HepG2 (cell line): ENCODE results near the gene ASMT. TPM values are rescaled to one million over a fixed set of nuclear protein-coding genes. Genes with fewer than 3 reads are reported as not detected.

ENCODE experiments used
- ATAC-seq: fragments of 200-7000 bp; cut with Tn5 transposase; 3 replicates; pipeline ENCODE4 v1.9.1; 2020; ENCODE audit warnings: mild to moderate bottlenecking, moderate library complexity
- BruUV-seq: library from RNA; stranded (reverse); fragments of 400-500 nt; replicated peaks from 2 replicates; lab custom pipeline; 2021; lab: Mats Ljungman, UMichigan
- CTCF ChIA-PET: fragments of 300-600 bp; formaldehyde crosslinking; extraction: SDS; loops from one replicate; lab custom pipeline; 2021; ENCODE audit warnings: low total read pairs, inconsistent platforms, low intra/inter-chr PET ratio; lab: Yijun Ruan, JAX
- POLR2A ChIA-PET: fragments of 350-600 bp; sonication (Branson Sonifier 250); formaldehyde crosslinking; loops from one replicate; lab custom pipeline; 2020; ENCODE audit warnings: antibody characterized with exemption, inconsistent platforms; lab: Yijun Ruan, JAX
- DNase-seq: peaks from one replicate; pipeline ENCODE4 v3.0.0-alpha.2; 2015; ENCODE audit warnings: low spot score
- FAIRE-seq: peaks from 3 replicates; lab custom pipeline; 2011; peaks lifted over from hg19 to GRCh38; lab: Jason Lieb, UNC
- H2AFZ ChIP-seq: one replicate; pipeline ENCODE4 v1.6.1; 2011; ENCODE audit warnings: low read length, inconsistent platforms
- H3K27ac ChIP-seq: fragments of 300-600 bp; 3 replicates; pipeline ENCODE4 v1.8.0; 2011; ENCODE audit warnings: mixed run types, mild to moderate bottlenecking, mixed read lengths, low read length, inconsistent platforms; ENCODE audit not compliant: insufficient read depth; ENCODE audit errors: extremely low read length
- H3K27me3 ChIP-seq, 2 experiments: fragments of 200-600 bp in 1 of 2; 2 replicates in 1 of 2; 3 replicates in 1 of 2; pipeline versions ENCODE4 v1.6.0 to v1.8.0; 2011; ENCODE audit warnings: low read length in 2 of 2, mild to moderate bottlenecking in 2 of 2, moderate library complexity in 2 of 2, inconsistent platforms in 1 of 2; ENCODE audit not compliant: insufficient read depth in 2 of 2, control insufficient read depth in 1 of 2
- H3K36me3 ChIP-seq, 2 experiments: fragments of 200-600 bp in 1 of 2; replicated peaks in 1 of 2; 2 replicates in 1 of 2; 3 replicates in 1 of 2; pipeline versions ENCODE4 v1.5.1 to v1.8.0; 2011; ENCODE audit warnings: low read length in 2 of 2, inconsistent platforms in 1 of 2; ENCODE audit not compliant: insufficient read depth in 2 of 2, control insufficient read depth in 1 of 2
- H3K4me1 ChIP-seq: 2 replicates; pipeline ENCODE4 v1.5.1; 2012; ENCODE audit warnings: low read length, inconsistent platforms; ENCODE audit not compliant: insufficient read depth
- H3K4me2 ChIP-seq: 2 replicates; pipeline ENCODE4 v1.6.0; 2011; ENCODE audit warnings: low read depth, low read length, inconsistent platforms
- H3K4me3 ChIP-seq, 3 experiments: fragments of 200-600 bp in 1 of 3; sonication (generic), shearing (Covaris generic) in 1 of 3; replicated peaks in 1 of 3; 2 replicates each; pipeline ENCODE4 v1.5.1; 2011 to 2016; ENCODE audit warnings: low read length in 3 of 3, inconsistent platforms in 2 of 3, low read depth in 2 of 3, mild to moderate bottlenecking in 2 of 3, control low read depth in 1 of 3, mixed read lengths in 1 of 3; ENCODE audit not compliant: insufficient read depth in 1 of 3
- H3K79me2 ChIP-seq: one replicate; pipeline ENCODE4 v1.6.1; 2011; ENCODE audit warnings: low read length, inconsistent platforms; ENCODE audit not compliant: insufficient read depth
- H3K9ac ChIP-seq: 2 replicates; pipeline ENCODE4 v1.6.0; 2011; ENCODE audit warnings: mild to moderate bottlenecking, low read depth, low read length, inconsistent platforms; ENCODE audit not compliant: insufficient read depth
- H3K9me3 ChIP-seq: 2 replicates; pipeline ENCODE4 v1.5.1; 2012; ENCODE audit warnings: mild to moderate bottlenecking, low read length
- H4K20me1 ChIP-seq: 2 replicates; pipeline ENCODE4 v1.6.0; 2011; ENCODE audit warnings: inconsistent platforms, mild to moderate bottlenecking, low read length, moderate library complexity; ENCODE audit not compliant: insufficient read depth
- KAT7 ChIP-seq: IDR thresholded peaks from 2 replicates; pipeline ENCODE4 v1.6.1; 2018; ENCODE audit warnings: borderline replicate concordance, missing compliant biosample characterization
- MED13 ChIP-seq: sonication (generic); formaldehyde crosslinking; IDR thresholded peaks from 2 replicates; pipeline ENCODE4 v1.5.0; 2020; ENCODE audit warnings: missing genetic modification reagents
- SATB2 ChIP-seq: sonication (generic); formaldehyde crosslinking; IDR thresholded peaks from 2 replicates; pipeline ENCODE4 v1.5.0; 2020; ENCODE audit warnings: missing genetic modification reagents
- ZBTB42 ChIP-seq: sonication (generic); formaldehyde crosslinking; IDR thresholded peaks from 2 replicates; pipeline ENCODE4 v1.5.0; 2020; ENCODE audit warnings: mild to moderate bottlenecking, missing genetic modification reagents
- ZFAT ChIP-seq: sonication (generic); formaldehyde crosslinking; conservative IDR thresholded peaks from 2 replicates; pipeline ENCODE4 v1.8.1; 2023; ENCODE audit warnings: missing genetic modification reagents, inconsistent platforms
- ZNF570 ChIP-seq: sonication (generic); formaldehyde crosslinking; IDR thresholded peaks from 2 replicates; pipeline ENCODE4 v1.4.0; 2020; ENCODE audit warnings: mild to moderate bottlenecking, missing genetic modification reagents, borderline replicate concordance
- ZSCAN21 ChIP-seq: sonication (generic); formaldehyde crosslinking; IDR thresholded peaks from 2 replicates; pipeline ENCODE4 v1.8.0; 2022; ENCODE audit warnings: mild to moderate bottlenecking, missing genetic modification reagents, moderate library complexity, borderline replicate concordance
- ZSCAN25 ChIP-seq: sonication (generic); formaldehyde crosslinking; IDR thresholded peaks from 2 replicates; pipeline ENCODE4 v1.8.0; 2022; ENCODE audit warnings: mild to moderate bottlenecking, missing genetic modification reagents
- WGBS: methylation state at CpG from one replicate; pipeline ENCODE4 v1.1.6; 2017; ENCODE audit warnings: low lambda C conversion rate; 5-methylcytosine and 5-hydroxymethylcytosine counted together
- in situ Hi-C: cut with HindIII; loops from 2 replicates; pipeline ENCODE4 v1.10.0; 2017; ENCODE audit warnings: low pct_unique_long_range_greater_than_20kb; ENCODE audit not compliant: extremely low pct_ligation_motif_present
- intact Hi-C: fragments of 100-400 bp; cut with micrococcal nuclease; formaldehyde crosslinking; loops from one replicate; pipeline ENCODE4 v1.10.0; 2022; ENCODE audit not compliant: unreplicated experiment
- polyA plus RNA-seq, 8 experiments: library from polyadenylated mRNA; depleted of rRNA in 3 of 8; stranded (reverse) in 7 of 8; unstranded in 1 of 8; fragments of >200 nt; fragmentation: Illumina TruSeq in 4 of 8; extraction: Trizol in 4 of 8; gene quantifications; 2 replicates each; pipeline versions ENCODE4 v1.2.1 to v1.2.3, GENCODE V29; 2011 to 2016; ENCODE audit warnings: low read depth in 4 of 8, missing spikeins in 1 of 8, mixed read lengths in 1 of 8; ENCODE audit not compliant: insufficient read depth in 1 of 8
- total RNA-seq, 5 experiments: library from RNA; depleted of rRNA; stranded (reverse); fragments of >200 nt; fragmentation: Illumina TruSeq; extraction: Trizol; gene quantifications; 2 replicates each; pipeline ENCODE4 v1.2.3, GENCODE V29; 2016; ENCODE audit warnings: low read depth in 1 of 5
- TF ChIP-seq, protein P1 (sequence below): sonication (generic); formaldehyde crosslinking; IDR thresholded peaks from 2 replicates; pipeline ENCODE4 v1.4.0; 2020; ENCODE audit warnings: missing genetic modification reagents, borderline replicate concordance
- TF ChIP-seq, protein P2 (sequence below): sonication (generic); formaldehyde crosslinking; IDR thresholded peaks from 2 replicates; pipeline ENCODE4 v1.5.1; 2020; ENCODE audit warnings: missing genetic modification reagents, mild to moderate bottlenecking, borderline replicate concordance
- TF ChIP-seq, protein P3 (sequence below): sonication (generic); formaldehyde crosslinking; IDR thresholded peaks from 2 replicates; pipeline ENCODE4 v1.4.0; 2020; ENCODE audit warnings: missing genetic modification reagents, borderline replicate concordance

Gene ASMT
- total and polyA plus RNA-seq, 2 of the 13 experiments (the other 11 are each of a cell fraction or from before 2014, with no cell fraction given), result 0.04 TPM; not detected in 1

DNA sequence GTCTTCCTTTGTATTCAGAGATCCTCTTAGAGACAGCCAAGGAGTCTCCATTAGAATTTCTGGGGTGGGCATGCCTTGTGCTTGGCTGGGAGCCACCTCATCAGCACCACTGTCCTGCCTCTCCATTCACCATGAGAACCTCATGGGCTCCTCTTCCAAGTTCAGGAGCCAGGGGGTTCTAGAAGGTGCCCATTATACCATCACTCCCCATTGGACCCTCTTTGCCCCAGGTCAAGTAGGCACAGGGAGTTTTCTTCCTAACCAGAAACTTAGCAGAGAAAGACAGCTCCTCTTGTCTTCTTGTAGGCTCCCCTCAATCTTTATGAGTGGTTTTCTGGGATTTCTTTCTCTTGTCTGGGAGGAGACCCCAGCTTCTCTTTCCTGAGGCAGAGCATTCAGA, 31.1 kb downstream of the ASMT start (continued):
- TF ChIP-seq, protein P1, sequence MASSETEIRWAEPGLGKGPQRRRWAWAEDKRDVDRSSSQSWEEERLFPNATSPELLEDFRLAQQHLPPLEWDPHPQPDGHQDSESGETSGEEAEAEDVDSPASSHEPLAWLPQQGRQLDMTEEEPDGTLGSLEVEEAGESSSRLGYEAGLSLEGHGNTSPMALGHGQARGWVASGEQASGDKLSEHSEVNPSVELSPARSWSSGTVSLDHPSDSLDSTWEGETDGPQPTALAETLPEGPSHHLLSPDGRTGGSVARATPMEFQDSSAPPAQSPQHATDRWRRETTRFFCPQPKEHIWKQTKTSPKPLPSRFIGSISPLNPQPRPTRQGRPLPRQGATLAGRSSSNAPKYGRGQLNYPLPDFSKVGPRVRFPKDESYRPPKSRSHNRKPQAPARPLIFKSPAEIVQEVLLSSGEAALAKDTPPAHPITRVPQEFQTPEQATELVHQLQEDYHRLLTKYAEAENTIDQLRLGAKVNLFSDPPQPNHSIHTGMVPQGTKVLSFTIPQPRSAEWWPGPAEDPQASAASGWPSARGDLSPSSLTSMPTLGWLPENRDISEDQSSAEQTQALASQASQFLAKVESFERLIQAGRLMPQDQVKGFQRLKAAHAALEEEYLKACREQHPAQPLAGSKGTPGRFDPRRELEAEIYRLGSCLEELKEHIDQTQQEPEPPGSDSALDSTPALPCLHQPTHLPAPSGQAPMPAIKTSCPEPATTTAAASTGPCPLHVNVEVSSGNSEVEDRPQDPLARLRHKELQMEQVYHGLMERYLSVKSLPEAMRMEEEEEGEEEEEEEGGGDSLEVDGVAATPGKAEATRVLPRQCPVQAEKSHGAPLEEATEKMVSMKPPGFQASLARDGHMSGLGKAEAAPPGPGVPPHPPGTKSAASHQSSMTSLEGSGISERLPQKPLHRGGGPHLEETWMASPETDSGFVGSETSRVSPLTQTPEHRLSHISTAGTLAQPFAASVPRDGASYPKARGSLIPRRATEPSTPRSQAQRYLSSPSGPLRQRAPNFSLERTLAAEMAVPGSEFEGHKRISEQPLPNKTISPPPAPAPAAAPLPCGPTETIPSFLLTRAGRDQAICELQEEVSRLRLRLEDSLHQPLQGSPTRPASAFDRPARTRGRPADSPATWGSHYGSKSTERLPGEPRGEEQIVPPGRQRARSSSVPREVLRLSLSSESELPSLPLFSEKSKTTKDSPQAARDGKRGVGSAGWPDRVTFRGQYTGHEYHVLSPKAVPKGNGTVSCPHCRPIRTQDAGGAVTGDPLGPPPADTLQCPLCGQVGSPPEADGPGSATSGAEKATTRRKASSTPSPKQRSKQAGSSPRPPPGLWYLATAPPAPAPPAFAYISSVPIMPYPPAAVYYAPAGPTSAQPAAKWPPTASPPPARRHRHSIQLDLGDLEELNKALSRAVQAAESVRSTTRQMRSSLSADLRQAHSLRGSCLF, result no peak
- TF ChIP-seq ZBTB42 (no peak), MED13 (CRISPR knock-in tag) (no peak), SATB2 (CRISPR knock-in tag) (no peak), ZNF570 (CRISPR knock-in tag) (no peak), KAT7 (no peak)

GRCh38 chrX:1649621-1650020, 34.8 kb downstream of the ASMT start:
- no peak for TF ChIP-seq ZSCAN25 (CRISPR knock-in tag)
- TF ChIP-seq ZSCAN21 (CRISPR knock-in tag), result no peak
- TF ChIP-seq, protein P2, sequence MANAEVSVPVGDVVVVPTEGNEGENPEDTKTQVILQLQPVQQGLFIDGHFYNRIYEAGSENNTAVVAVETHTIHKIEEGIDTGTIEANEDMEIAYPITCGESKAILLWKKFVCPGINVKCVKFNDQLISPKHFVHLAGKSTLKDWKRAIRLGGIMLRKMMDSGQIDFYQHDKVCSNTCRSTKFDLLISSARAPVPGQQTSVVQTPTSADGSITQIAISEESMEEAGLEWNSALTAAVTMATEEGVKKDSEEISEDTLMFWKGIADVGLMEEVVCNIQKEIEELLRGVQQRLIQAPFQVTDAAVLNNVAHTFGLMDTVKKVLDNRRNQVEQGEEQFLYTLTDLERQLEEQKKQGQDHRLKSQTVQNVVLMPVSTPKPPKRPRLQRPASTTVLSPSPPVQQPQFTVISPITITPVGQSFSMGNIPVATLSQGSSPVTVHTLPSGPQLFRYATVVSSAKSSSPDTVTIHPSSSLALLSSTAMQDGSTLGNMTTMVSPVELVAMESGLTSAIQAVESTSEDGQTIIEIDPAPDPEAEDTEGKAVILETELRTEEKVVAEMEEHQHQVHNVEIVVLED (CRISPR knock-in tag), result no peak
- TF ChIP-seq, protein P3, sequence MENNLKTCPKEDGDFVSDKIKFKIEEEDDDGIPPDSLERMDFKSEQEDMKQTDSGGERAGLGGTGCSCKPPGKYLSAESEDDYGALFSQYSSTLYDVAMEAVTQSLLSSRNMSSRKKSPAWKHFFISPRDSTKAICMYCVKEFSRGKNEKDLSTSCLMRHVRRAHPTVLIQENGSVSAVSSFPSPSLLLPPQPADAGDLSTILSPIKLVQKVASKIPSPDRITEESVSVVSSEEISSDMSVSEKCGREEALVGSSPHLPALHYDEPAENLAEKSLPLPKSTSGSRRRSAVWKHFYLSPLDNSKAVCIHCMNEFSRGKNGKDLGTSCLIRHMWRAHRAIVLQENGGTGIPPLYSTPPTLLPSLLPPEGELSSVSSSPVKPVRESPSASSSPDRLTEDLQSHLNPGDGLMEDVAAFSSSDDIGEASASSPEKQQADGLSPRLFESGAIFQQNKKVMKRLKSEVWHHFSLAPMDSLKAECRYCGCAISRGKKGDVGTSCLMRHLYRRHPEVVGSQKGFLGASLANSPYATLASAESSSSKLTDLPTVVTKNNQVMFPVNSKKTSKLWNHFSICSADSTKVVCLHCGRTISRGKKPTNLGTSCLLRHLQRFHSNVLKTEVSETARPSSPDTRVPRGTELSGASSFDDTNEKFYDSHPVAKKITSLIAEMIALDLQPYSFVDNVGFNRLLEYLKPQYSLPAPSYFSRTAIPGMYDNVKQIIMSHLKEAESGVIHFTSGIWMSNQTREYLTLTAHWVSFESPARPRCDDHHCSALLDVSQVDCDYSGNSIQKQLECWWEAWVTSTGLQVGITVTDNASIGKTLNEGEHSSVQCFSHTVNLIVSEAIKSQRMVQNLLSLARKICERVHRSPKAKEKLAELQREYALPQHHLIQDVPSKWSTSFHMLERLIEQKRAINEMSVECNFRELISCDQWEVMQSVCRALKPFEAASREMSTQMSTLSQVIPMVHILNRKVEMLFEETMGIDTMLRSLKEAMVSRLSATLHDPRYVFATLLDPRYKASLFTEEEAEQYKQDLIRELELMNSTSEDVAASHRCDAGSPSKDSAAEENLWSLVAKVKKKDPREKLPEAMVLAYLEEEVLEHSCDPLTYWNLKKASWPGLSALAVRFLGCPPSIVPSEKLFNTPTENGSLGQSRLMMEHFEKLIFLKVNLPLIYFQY, result no peak
- no peak for TF ChIP-seq ZFAT (CRISPR knock-in tag)
- peak overlapping the region; percentile 42 for H2AFZ ChIP-seq
- H3K9ac ChIP-seq, result no peak overlapping the region
- in situ Hi-C loops (loop anchor here (10.0 kb wide), 1 partner anchor 955 kb away; no protein-coding TSS in a partner anchor), intact Hi-C loops (no loop called here)
- no peak for FAIRE-seq
- POLR2A ChIA-PET, result no interaction called here
- no TSS peak for BruUV-seq
- no peak for ATAC-seq
- WGBS, result 16% methylated on average over 8 of the region's 8 CpGs
- no peak for DNase-seq
- no peak overlapping the region for H3K4me3 ChIP-seq
- CTCF ChIA-PET, result no interaction called here
- H3K79me2 ChIP-seq, result no peaks in the 10 kb centered on the region
- no peaks in the 10 kb centered on the region for H3K4me1 ChIP-seq
- peaks cover 15% of the 10 kb centered on the region for H3K9me3 ChIP-seq
- no peaks in the 10 kb centered on the region for H3K27me3 ChIP-seq
- H4K20me1 ChIP-seq, result no peaks in the 10 kb centered on the region
- H3K36me3 ChIP-seq, result no peaks in the 10 kb centered on the region
- H3K4me2 ChIP-seq, result peak overlapping the region; percentile 3; the same call in 1 of the 2 replicates
- H3K27ac ChIP-seq, result no peak overlapping the region
